Measurements from ENCODE around the gene UBQLN3. TPM values are rescaled to one million over a fixed set of nuclear protein-coding genes. Genes with fewer than 3 reads are reported as not detected.

The UBQLN3 gene
- polyA plus RNA-seq, 1 experiment: 0.05 TPM

Other genes starting within 250 kb of the UBQLN3 start
- gene HBE1, start 240.0 kb downstream of the UBQLN3 start, polyA plus RNA-seq (2011; rRNA removed): not detected in 2 replicates
- gene OR51B4, start 208.0 kb downstream of the UBQLN3 start, polyA plus RNA-seq (2011; rRNA removed): not detected in 2 replicates
- gene OR51B2, start 185.7 kb downstream of the UBQLN3 start, polyA plus RNA-seq (2011; rRNA removed): not detected in 2 replicates
- gene OR51B5, start 166.4 kb downstream of the UBQLN3 start, polyA plus RNA-seq (2011; rRNA removed): 0.05 TPM in 1 of 2 replicates, not detected in the other
- not detected in 2 replicates for gene OR51B6, start 158.4 kb downstream of the UBQLN3 start, polyA plus RNA-seq (2011; rRNA removed)
- not detected in 2 replicates for gene OR51M1, start 126.1 kb downstream of the UBQLN3 start, polyA plus RNA-seq (2011; rRNA removed)
- gene OR51Q1, start 87.8 kb downstream of the UBQLN3 start, polyA plus RNA-seq (2011; rRNA removed): not detected in 2 replicates
- not detected in 2 replicates for gene OR51I1, start 68.4 kb downstream of the UBQLN3 start, polyA plus RNA-seq (2011; rRNA removed)
- not detected in 2 replicates for gene OR51I2, start 60.6 kb downstream of the UBQLN3 start, polyA plus RNA-seq (2011; rRNA removed)
- not detected in 2 replicates for gene OR52D1, start 21.3 kb downstream of the UBQLN3 start, polyA plus RNA-seq (2011; rRNA removed)
- gene UBQLNL, start 6.7 kb upstream of the UBQLN3 start, polyA plus RNA-seq (2011; rRNA removed): 0.25 and 0.31 TPM in 2 replicates
- gene OR52H1, start 38.6 kb upstream of the UBQLN3 start, polyA plus RNA-seq (2011; rRNA removed): not detected in 2 replicates
- gene OR52B6, start 70.9 kb upstream of the UBQLN3 start, polyA plus RNA-seq (2011; rRNA removed): not detected in 2 replicates
- gene TRIM6, start 86.7 kb upstream of the UBQLN3 start, polyA plus RNA-seq (2011; rRNA removed): 3.8 and 4.5 TPM in 2 replicates
- gene TRIM34, start 115.0 kb upstream of the UBQLN3 start, polyA plus RNA-seq (2011; rRNA removed): 6.6 and 11.0 TPM in 2 replicates
- 19.1 and 21.2 TPM in 2 replicates for gene TRIM5, start 175.1 kb upstream of the UBQLN3 start, polyA plus RNA-seq (2011; rRNA removed)
- gene TRIM22, start 179.8 kb upstream of the UBQLN3 start, polyA plus RNA-seq (2011; rRNA removed): 58.2 and 74.9 TPM in 2 replicates
- gene OR56B1, start 226.5 kb upstream of the UBQLN3 start, polyA plus RNA-seq (2011; rRNA removed): not detected in 2 replicates
- gene OR52N4, start 244.3 kb upstream of the UBQLN3 start, polyA plus RNA-seq (2011; rRNA removed): 0.07 TPM in 1 of 2 replicates, not detected in the other

Measured in BJ (cell line).